Measurements from ENCODE around the gene NRXN2.
"Not testable (repeated sequence)": the region's sequence is repeated elsewhere in the genome, so short reads cannot be mapped to it uniquely, and the experiment has no call there.

NRXN2 gene

DNA sequence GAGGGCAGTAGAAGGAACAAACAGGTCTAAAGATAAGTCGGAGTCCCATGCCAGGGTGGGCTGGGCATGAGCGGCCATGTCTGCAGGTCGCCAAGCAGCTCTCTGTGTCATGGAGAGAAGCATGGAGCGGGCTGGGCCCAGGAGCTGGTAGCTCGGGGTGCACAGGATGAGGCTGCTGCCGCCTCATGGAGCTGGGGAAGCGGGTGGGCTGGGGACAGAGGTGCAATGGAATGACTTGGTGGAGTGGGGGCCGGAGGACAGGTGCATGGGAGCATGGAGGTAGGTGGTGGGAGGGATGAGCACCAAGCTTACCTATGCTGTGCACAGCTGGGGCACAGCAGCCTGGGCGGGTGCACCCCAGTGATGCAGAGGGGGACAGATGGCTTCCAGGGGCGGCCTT lies 3.6 kb downstream of the NRXN2 start:
- no peak for DNase-seq

DNA sequence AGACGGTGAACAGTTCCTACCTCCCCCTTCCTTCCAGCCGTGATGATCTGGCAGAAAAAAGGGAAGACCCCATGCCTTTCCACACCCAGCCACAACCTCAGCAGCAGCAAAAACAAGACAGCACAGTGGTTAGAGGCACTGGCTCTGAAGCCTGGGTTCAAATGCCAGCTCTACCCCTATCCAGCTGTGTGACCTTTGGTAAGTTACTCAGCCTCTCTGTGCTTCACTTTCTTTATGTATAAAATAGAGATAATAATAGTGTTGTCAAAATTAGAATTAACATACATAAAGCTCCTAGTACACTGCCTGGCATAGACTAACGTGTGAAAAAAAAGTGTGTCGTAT lies 4.2 kb downstream of the NRXN2 start:
- no peak for DNase-seq

DNA sequence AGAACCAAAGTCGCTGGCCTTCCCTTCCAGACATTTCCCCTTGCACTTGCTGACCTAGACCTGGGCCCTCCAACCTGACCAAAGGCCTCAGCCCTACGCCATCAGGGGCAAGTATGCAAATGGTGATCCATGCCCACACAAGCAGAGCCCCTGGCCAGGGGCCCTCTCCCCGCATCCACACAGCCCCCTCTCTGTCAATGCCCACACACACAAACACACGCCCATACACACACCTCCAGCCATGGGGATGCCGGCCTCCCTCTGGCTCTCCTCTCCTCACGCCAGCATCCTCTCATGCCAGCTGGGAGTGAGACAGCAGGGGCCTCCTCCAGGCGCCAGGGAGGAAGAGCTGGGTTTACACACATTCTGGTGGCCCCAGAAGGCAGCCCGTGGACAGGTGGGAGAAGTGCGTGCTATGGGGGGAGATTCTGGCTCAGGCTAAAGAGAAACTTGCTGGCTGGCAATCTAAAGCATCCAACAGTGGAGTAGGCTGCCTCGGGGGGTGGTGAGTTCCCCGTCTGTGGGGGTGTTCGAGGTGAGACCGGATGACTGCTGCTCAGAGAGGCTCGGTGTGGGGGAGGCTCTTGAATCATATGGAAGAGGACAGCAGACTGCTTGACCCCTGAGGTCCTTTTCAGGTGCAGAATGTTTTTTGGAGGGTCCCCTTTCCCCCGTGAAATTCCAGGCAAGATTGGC lies 4.8 kb downstream of the NRXN2 start:
- no peak for DNase-seq

DNA sequence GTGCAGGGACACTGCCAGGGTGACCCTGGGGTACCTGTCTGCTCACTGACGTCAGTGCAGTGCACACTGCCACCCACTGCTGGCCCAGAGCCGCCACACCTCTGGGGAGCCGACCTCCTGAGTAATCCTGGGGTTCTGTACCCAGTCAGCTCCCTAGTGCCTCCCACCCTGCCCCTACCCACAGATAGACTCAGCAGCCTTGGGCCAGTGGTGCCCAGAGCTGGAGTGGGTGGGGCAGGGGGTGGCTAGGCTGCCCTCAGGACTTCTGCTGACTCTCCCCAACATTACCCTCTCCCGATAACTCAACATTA lies 5.8 kb downstream of the NRXN2 start:
- DNase-seq: no peak

DNA sequence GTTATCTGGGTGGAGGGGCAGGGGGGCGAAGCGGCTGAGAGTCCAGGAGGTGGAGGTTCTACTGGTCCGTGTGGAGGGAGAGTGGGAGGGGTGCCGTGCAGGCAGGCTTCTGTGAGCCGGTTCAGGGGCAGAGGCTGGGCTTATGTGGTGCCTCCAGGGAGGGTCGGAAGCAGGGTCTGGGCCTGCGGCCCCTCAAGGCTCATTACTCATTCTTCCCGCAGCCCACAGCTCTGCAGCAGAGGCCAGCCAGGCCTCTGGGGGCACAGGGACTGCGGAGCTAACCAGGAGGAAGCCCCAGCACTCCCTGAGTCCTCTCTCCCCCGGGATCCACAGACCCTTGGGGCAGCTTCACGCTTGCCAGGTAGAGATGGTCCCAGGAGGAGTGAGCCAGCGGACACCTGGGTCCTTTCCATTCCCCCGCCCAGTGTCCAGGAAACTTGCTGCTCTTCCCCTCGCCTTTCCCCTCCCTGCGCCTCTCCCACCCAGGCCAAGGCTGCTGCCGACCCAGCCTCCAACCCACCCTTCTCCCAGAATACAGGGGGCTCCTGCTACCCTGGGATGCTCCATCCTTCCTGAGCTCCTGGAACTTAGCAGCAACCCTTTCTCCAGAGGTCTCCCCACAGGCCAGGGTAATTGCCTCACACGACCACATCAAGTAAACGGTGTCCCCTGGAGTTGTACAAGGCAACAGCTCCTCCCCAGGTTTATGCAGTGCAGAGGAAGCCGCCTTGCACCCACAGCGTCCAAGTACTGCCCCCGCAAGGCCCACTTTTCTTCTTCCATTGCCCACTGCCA lies 6.3 kb downstream of the NRXN2 start:
- no peak for DNase-seq

DNA sequence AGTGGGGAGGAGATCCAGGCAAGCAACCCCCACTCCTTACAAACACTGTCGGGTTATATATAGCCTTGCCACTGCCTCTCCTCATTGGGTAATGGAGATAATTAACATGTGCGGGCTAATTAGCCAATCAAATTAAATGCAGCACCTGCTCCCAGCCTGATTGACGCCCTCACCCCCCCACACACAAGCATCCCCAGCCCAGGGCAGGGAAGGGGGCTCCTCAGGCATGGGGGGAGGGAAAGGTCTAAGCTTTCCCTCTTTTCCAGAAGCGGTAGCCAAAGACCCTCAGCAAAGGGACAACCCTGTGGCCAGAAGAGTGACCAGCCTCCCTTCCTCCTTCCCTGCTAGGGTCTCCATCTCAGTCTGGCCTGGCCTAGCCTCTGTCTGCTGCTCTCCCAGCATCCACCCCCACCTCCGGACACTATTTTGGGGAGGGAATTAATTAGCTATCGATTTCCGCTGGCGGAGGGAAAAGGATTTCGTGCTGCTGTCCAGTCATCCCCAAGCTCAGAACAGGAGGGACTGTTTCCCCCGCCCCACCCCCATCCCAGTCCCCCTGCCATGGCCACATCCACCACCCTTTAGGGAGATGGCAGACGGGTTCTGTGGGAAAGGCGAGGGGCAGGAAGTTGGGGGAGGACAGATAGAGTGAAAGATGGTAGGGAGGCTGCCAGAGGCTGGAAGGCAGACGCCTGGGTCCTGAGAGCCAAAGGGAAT lies 7.1 kb downstream of the NRXN2 start:
- no peak for DNase-seq

DNA sequence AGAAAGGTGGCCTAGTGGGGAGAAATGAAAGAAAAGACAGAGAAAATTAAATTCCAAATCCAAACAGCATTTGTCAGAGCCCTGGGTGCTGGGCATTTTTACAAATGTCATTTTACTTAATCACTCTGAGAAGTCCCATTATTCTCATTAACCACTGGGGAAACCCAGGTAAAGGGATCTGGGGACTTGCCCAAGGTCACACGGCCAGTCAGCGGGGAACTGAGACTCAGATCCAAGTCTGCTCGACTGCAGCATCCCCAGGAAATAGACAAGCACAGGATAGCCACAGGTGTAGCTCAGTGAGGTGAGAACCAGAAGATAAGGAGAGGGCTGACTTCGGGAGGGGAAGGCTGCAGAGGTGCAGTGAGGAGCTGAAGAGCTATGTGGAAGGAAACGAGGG lies 7.9 kb downstream of the NRXN2 start:
- no peak for DNase-seq

DNA sequence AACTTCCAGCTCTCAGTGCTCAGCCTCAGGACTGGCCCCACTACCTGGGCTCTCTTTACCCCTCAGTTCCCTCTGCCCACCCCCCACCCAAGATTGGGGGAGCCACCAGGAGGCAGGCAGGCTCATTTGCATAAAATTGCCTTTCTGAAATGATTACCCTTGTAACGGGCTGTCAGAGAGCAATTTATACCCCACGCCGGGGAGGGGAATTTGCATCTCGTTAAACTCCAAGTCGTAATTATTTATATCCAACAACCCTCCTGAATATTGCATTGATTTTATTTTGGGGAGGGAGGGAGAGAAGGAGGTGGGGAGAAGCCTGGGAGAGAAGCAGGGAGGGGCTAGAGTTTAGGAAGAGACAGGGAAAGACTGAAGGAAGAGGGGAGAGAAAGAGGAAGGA lies 8.3 kb downstream of the NRXN2 start:
- no peak for DNase-seq

DNA sequence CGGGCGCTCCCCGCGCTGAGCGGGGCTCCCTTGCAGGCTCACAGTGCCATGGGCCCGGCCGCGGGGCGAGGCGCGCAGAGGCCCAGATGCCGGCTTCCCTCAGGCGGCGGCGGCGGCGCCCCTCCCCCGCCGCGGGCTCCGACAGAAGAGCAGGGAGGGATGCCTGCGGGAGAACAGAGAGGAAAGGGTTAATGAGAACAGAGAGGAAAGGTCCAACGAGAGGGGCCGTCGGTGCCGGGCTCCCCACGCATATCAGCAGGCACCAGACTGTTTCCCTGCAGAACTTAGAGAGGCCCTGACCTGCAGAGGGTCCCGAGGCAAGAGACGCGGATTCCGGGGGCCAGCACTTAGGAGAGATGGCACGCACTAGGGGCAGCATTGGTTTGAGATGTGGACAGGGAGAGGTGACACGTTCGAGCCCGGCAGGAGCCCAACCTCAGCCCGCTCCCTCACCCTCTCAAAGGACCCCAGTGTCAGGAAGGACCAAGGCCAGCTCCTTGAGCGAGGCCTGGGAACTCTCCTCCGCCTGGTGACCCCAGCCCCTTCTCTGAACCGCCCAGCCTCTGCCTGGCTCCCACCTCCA lies 9.1 kb downstream of the NRXN2 start:
- no peak for DNase-seq

DNA sequence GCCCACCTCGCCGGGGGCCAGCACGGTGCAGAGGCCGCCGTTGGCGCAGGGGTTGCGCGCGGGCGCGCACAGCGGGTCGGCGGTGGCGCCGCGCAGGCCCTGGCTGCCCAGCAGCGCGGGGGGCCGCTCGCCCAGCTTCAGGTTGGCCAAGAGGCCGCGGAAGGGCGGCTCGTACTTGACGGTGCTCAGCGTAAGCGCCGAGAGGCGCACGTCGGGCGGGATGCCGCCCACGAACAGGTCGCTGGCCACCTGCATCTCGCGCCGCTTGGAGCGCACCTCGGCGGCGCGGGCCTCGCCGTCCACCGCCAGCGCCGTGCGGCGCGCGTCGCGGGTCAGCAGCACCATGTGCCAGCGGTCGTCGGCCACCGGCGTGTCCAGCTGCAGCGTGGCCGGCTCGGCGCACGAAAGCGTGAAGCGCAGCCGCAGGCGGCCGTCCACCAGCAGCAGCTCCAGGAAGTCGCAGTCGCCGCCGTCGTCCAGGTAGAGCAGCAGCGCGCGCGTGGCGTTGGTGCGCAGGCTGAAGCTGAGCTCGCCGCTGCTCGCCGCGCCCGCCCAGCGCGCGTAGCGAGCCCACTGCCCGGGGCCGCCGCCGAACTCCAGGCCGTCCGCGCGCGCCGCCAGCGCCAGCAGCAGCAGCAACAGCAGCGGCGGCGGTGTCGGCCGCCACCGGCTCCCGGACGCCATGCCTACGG lies 9.8 kb downstream of the NRXN2 start:
- peak in 1 of 2 donors; percentile 23 for DNase-seq

DNA sequence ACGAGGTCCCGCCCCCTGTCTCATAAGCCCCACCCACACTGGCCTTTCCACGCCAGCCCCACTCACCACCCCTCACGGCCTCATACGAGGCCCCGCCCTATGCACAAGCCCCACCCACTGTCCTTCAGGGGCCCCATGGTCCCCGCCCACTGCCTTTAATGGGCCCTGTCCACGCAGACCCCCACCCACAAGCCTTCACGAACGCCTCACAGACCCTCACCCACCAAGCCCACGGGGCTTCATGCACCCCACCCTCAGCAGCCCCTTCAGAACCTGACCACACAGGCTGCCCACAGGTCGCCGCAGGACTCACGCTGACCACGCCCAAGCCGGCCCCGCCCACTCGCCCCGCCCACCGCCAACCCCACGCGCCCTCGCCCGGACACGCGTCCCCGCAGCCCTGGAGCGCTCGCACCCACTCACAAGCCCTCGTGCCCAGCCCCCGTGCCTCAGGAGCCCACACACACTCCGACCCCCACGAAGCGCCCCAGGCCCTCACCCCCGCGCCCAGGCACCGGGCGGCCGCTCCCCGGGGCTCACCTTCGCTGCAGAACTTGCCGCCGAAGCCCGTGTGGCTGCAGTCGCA lies 10.5 kb downstream of the NRXN2 start:
- peak in 1 of 2 donors; percentile 19 for DNase-seq

DNA sequence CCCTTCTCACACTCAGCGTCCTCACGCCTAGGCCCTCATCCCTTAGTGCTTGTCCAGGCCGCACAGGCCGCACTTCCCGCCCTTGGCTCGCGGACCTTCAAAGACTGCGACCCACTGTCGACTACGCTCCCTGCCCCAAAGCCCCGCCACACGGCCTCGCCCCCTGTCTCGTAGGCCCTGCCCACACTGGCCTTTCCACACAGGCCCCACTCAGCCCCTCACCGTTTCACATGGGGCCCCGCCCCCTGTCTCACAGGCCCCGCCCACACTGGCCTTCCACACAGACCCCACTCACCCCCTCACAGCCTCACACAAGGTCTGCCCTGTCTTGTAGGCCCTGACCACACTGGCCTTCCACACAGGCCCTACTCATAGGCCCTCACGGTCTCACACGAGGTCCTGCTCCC lies 11.0 kb downstream of the NRXN2 start:
- DNase-seq: no peak

DNA sequence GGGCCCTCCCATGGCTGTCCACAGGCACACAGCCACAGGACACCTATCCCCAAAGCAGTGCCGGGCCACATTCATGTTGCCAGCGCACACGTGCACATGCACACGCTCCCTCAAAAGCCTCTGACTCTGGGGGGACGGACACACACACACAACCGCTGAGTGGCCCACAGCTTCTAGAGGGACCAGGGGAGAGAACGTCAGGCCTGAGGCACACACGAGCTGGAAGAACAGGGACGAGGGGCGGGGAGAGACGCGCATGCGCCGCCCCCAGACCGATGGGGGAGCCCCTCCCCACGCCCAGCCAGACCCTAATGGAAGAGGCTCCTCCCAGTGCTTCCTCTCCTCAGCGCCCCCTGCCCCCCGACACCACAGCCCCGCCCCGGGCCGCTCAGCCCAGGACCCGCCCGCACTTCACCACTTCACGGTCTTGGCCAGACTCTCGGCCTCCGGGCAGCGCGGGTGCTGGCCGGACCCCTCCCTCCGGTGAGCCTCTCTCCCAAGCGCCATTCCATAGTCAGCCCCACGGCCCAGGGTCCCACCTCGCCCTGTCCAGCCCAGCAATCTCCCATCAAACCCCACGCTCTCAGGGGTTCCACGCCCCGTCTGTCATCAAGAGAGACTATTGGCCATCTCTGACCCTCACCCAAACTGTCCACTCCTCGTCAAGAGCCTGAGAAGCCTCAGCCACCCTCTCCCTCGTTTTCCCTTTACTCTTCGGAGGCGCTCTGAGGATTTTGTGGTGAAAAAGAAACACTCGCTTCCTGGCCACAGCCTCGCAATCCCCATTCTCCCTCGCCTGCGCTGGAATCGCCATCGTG lies 11.7 kb downstream of the NRXN2 start:
- no peak for DNase-seq

DNA sequence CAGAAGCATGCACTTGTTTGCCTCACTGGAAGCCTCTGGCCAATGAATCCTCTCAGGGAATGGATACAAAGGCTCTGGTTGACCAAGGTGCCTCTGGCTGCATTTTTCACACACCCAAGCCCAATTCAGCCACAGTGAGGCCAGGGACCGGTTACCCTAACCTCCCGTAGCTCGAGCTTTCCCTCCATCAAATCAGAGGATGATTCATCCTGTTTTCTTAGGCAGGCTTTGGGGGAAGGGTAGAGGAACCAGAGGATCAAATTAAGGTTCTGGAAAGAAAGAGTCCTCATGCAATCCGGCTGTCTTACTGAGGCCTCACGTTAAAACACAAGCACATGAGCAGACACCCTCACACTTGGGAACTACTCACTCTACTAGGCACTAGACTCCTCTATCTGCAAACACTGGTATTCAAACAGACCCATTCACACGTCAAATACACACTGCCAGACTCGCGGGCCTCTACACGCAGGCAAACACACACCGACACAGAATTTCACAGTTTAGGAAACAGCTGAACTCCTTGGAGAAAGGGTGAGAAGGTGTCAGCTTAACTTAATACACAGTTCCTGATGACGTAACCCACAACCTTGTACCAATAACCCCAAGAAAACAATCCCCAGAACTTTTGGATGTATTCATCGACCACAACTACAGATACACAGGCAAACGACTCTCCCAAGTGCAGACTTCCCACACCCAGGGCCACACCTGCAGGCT lies 12.4 kb downstream of the NRXN2 start:
- no peak for DNase-seq

DNA sequence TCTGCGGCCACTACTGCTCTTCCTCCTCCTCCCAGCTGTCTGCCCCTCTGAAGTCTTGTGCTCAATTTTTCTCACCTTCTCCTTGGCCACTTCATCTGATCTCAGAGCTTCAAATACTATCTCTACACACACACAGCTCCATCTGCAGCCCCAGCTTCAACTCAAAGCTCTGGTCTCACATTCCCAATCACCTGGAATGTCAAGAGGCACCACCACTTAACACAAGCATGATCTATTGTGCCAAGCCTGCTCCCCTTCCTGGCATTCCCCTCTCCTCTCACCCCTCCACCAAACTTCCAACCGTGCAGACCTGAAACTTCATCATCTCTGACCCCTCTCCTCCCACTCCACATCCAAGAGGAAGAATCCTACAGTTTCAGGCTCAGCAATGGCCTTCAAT lies 17.5 kb downstream of the NRXN2 start:
- DNase-seq: no peak

DNA sequence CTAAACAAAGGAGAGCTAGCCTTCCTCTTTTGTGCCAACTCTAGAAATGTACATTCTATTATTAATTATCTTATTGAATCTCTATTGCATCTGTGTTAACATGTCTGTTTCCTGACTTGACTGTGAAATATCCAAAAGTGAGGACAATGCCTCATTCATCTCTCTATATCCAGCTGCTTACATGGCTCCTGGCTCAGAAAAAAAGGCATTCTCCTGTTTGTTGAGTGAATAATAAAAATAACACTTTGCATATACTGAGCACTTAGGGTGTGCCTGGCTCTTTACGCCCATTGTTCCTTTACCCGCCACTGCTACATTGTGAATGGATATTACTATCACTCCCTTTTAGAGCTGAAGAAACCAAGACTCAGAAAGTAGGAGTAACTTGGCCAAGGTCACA lies 19.9 kb downstream of the NRXN2 start:
- no peak for DNase-seq

DNA sequence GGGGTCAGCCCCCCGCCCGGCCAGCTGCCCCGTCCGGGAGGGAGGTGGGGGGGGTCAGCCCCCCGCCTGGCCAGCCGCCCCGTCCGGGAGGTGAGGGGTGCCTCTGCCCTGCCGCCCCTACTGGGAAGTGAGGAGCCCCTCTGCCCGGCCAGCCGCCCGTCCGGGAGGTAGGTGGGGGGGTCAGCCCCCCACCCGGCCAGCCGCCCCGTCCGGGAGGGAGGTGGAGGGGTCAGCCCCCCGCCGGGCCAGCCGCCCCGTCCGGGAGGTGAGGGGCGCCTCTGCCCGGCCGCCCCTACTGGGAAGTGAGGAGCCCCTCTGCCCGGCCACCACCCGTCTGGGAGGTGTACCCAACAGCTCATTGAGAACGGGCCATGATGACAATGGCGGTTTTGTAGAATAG lies 21.0 kb downstream of the NRXN2 start:
- DNase-seq: not testable (repeated sequence)

DNA sequence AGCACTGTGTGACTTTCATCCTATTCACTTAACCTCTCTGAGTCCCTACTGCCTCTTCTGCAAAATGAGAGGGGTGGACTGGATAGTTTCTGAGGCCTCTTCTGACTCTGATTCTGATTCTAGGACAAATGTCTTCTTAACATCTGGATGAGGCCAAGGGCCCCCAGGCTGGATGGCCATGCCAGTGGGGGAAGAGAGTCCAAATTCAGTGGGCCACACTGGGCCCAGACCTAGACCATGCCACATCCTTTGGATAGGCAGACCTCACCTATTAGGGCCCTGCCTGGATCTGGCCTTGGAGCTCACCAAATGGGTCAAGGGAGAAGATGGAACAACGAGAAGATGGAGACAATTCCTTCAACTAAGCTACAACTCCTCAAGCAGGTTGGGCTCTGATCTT lies 24.6 kb downstream of the NRXN2 start:
- DNase-seq: no peak

DNA sequence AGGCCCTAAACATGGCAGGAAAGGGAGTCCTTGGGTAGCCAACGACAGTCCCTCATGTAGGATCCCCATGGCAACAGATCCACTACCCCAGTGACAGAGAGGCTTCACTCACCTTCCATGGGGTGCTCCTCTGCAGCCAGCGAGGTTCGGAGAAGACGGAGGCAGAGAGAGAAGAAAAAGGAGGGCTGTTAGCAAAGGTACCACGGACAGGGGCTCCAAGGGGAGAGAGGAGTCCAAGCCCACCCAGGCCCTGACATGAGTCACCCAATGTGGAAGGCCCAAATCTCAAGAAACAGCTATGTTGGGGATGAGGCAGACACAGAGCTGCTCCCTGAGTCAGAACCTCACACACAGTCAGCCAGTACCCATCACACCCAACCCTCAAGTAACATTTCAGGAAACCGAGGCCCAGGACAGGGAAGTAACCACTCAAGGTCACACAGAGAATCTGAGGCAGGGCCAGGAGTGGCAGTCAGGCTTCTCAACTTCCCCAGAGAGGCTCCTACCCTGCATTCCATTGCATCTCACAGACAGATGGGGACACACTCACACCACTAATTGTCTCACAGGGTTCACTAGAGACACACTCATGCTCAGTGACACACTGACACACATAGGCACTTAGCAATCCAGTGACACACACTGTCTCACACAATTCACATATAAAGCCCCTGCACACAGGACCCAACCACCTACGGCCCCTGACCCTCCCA lies 25.2 kb downstream of the NRXN2 start:
- DNase-seq: no peak

DNA sequence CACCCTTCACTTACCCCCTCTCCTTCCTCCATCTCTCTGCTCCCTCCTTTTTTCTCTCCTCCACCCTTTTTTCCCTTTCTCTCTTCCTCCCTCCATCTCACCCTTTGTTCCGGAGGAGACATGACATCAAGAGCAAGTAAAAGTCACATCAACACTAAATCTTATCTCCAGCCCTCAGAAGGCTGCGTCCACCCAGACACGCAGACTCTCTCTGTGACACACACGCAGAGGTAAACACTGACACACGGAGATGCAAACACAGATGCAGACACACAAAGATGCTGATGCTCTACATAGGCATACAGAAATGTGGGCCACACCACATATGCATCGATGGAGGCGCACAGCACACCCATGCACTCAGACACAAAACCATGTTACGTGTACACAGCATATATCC lies 27.0 kb downstream of the NRXN2 start:
- DNase-seq: no peak

DNA sequence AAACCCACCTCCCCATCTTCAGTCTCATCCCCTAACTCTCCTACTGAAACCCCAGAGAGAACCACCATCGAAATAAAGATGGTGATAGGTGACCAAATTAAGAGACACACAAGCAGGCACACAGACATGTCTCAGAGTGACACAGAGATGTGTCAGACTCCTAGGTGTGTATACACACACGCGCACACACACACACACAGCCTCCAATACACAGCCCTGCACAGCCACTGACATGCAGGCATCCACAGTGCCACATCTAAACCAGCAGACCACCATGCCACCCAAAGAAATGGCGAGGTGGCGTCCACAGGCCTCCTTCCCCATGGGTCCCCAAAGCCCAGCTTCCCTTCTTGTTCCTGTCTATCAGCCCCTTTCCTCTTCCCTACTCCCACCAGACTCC lies 27.4 kb downstream of the NRXN2 start:
- DNase-seq: no peak
